GM23338 (cell line): ENCODE data around the gene ERBB4.

Experiments used
- CREB1 ChIP-seq: fragments of 250-450 bp; sonication (Bioruptor Pico); IDR thresholded peaks from 2 replicates; pipeline ENCODE4 v1.5.0; 2020; ENCODE audit warnings: low read depth, mild to moderate bottlenecking, moderate library complexity
- CTCF ChIP-seq, 2 experiments: fragments of 200-600 bp in 1 of 2; sonication (generic) in 1 of 2; conservative IDR thresholded peaks; 2 replicates each; pipeline versions ENCODE4 v1.5.1 to v1.6.1; 2016 to 2017; ENCODE audit warnings: antibody characterized with exemption in 2 of 2, low read depth in 2 of 2, mild to moderate bottlenecking in 2 of 2, moderate library complexity in 1 of 2
- ETS1 ChIP-seq: IDR thresholded peaks from 2 replicates; pipeline ENCODE4 v1.6.1; 2016; ENCODE audit warnings: antibody characterized with exemption
- EZH2 ChIP-seq: fragments of 200-600 bp; sonication (generic); IDR thresholded peaks from one replicate; pipeline ENCODE4 v1.8.0; 2017; ENCODE audit warnings: antibody characterized with exemption, mild to moderate bottlenecking, low read depth; ENCODE audit not compliant: unreplicated experiment
- EZH2phosphoT487 ChIP-seq: fragments of 200-600 bp; sonication (generic); IDR thresholded peaks from one replicate; pipeline ENCODE4 v1.8.1; 2018; ENCODE audit warnings: antibody characterized with exemption; ENCODE audit not compliant: unreplicated experiment
- JUNB ChIP-seq: IDR thresholded peaks from one replicate; pipeline ENCODE4 v1.6.1; 2016; ENCODE audit warnings: antibody characterized with exemption; ENCODE audit not compliant: unreplicated experiment
- NANOG ChIP-seq: IDR thresholded peaks from 2 replicates; pipeline ENCODE4 v1.6.1; 2016; ENCODE audit warnings: antibody characterized with exemption, borderline replicate concordance
- POLR2AphosphoS5 ChIP-seq: IDR thresholded peaks from 2 replicates; pipeline ENCODE4 v1.6.1; 2016; ENCODE audit warnings: antibody characterized with exemption, low read depth
- REST ChIP-seq: IDR thresholded peaks from one replicate; pipeline ENCODE4 v1.6.1; 2018; ENCODE audit warnings: antibody characterized with exemption; ENCODE audit not compliant: unreplicated experiment
- ZNF331 ChIP-seq: fragments of 250-450 bp; sonication (Bioruptor Pico); IDR thresholded peaks from 2 replicates; pipeline ENCODE4 v1.5.0; 2020; ENCODE audit warnings: low read depth, mild to moderate bottlenecking, moderate library complexity

- TF ChIP-seq CTCF (conservative IDR thresholded peaks at IDR 0.05; ENCODE audit: low read depth in 2 of 2) (no peak), POLR2AphosphoS5 (no peak), REST (no peak), EZH2 (no peak), NANOG (no peak), ETS1 (no peak), CREB1 (CRISPR knock-in tag) (no peak), EZH2phosphoT487 (no peak), JUNB (no peak), ZNF331 (no peak)
These were observed 702.2 kb downstream of the ERBB4 start for GRCh38 chr2:211836409-211836808.
